ENCODE data around the gene SCYGR5. TPM values are rescaled to one million over a fixed set of nuclear protein-coding genes. Genes with fewer than 3 reads are reported as not detected.

SCYGR5 gene
- polyA plus RNA-seq, 1 donor from 2014 or later: not detected

- Histone ChIP-seq H3K27ac (ENCODE audit: low read length) (peak overlapping the region; percentile 96), H4K20me1 (ENCODE audit: insufficient read depth) (no peaks in the 10 kb centered on the region), H3K79me2 (replicated peaks; ENCODE audit: insufficient read depth, low read length) (no peaks in the 10 kb centered on the region), H3K9me2 (ENCODE audit: insufficient read depth, low read length) (no peaks in the 10 kb centered on the region), H3K27me3 (ENCODE audit: insufficient read depth, low read depth, low read length) (no peaks in the 10 kb centered on the region), H3K9ac (ENCODE audit: low read length) (peak overlapping the region; percentile 61), H3K36me3 (ENCODE audit: insufficient read depth, low read length) (no peaks in the 10 kb centered on the region), H2AFZ (ENCODE audit: low read depth, low read length) (no peak overlapping the region), H3K9me3 (ENCODE audit: low read length) (no peaks in the 10 kb centered on the region), H3F3A (ENCODE audit: insufficient read depth, low read length, poor library complexity, severe bottlenecking) (peaks cover 7% of the 10 kb centered on the region), H3K4me3 (ENCODE audit: low read length) (peak overlapping the region; percentile 21), H3K4me2 (ENCODE audit: low read length) (peak overlapping the region; percentile 48)
- TF ChIP-seq SMC3 (conservative IDR thresholded peaks at IDR 0.05; ENCODE audit: poor library complexity): no peak
- TF ChIP-seq EP300 (conservative IDR thresholded peaks at IDR 0.05; ENCODE audit: poor library complexity, severe bottlenecking): peak; percentile 53
- TF ChIP-seq POLR2AphosphoS5 (IDR thresholded peaks at IDR 0.05): peak; percentile 26
- no peak for TF ChIP-seq EZH2 (IDR thresholded peaks at IDR 0.05; ENCODE audit: borderline replicate concordance, insufficient read depth, low read length, poor library complexity, severe bottlenecking)
- TF ChIP-seq, protein P1, sequence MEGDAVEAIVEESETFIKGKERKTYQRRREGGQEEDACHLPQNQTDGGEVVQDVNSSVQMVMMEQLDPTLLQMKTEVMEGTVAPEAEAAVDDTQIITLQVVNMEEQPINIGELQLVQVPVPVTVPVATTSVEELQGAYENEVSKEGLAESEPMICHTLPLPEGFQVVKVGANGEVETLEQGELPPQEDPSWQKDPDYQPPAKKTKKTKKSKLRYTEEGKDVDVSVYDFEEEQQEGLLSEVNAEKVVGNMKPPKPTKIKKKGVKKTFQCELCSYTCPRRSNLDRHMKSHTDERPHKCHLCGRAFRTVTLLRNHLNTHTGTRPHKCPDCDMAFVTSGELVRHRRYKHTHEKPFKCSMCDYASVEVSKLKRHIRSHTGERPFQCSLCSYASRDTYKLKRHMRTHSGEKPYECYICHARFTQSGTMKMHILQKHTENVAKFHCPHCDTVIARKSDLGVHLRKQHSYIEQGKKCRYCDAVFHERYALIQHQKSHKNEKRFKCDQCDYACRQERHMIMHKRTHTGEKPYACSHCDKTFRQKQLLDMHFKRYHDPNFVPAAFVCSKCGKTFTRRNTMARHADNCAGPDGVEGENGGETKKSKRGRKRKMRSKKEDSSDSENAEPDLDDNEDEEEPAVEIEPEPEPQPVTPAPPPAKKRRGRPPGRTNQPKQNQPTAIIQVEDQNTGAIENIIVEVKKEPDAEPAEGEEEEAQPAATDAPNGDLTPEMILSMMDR (IDR thresholded peaks at IDR 0.05; ENCODE audit: poor library complexity, severe bottlenecking): no peak
- TF ChIP-seq TAF1 (IDR thresholded peaks at IDR 0.05; ENCODE audit: low read depth): no peak
- peak; percentile 77 for TF ChIP-seq REST (IDR thresholded peaks at IDR 0.05; ENCODE audit: borderline replicate concordance)
Measured at GRCh38 chr2:227625420-227625819, 41.2 kb upstream of the SCYGR5 start.

GRCh38 chr2:227626580-227627151 lies 39.9 kb upstream of the SCYGR5 start:
- no peak overlapping the region for H3K4me3 ChIP-seq (ENCODE audit: low read length)
- H3K9me3 ChIP-seq (ENCODE audit: low read length): no peaks in the 10 kb centered on the region
- H3K9me2 ChIP-seq (ENCODE audit: insufficient read depth, low read length): no peaks in the 10 kb centered on the region
- no peak overlapping the region for H3K4me2 ChIP-seq (ENCODE audit: low read length)
- no peaks in the 10 kb centered on the region for H3K79me2 ChIP-seq (replicated peaks; ENCODE audit: insufficient read depth, low read length)
- TF ChIP-seq EP300 (conservative IDR thresholded peaks at IDR 0.05; ENCODE audit: poor library complexity, severe bottlenecking) (no peak), EZH2 (IDR thresholded peaks at IDR 0.05; ENCODE audit: borderline replicate concordance, insufficient read depth, low read length, poor library complexity, severe bottlenecking) (no peak), SMC3 (conservative IDR thresholded peaks at IDR 0.05; ENCODE audit: poor library complexity) (no peak), POLR2AphosphoS5 (IDR thresholded peaks at IDR 0.05) (no peak), RAD21 (conservative IDR thresholded peaks at IDR 0.05) (no peak), REST (IDR thresholded peaks at IDR 0.05; ENCODE audit: borderline replicate concordance) (no peak), TAF1 (IDR thresholded peaks at IDR 0.05; ENCODE audit: low read depth) (no peak), MXI1 (conservative IDR thresholded peaks at IDR 0.05; ENCODE audit: poor library complexity, severe bottlenecking) (no peak)
- TF ChIP-seq, protein P1 (IDR thresholded peaks at IDR 0.05; ENCODE audit: poor library complexity, severe bottlenecking): no peak
- H3K27ac ChIP-seq (ENCODE audit: low read length): peak overlapping the region; percentile 96
- H3F3A ChIP-seq (ENCODE audit: insufficient read depth, low read length, poor library complexity, severe bottlenecking): peaks cover 7% of the 10 kb centered on the region
- peak overlapping the region; percentile 61 for H3K9ac ChIP-seq (ENCODE audit: low read length)
- H4K20me1 ChIP-seq (ENCODE audit: insufficient read depth): no peaks in the 10 kb centered on the region
- H3K36me3 ChIP-seq (ENCODE audit: insufficient read depth, low read length): no peaks in the 10 kb centered on the region
- H2AFZ ChIP-seq (ENCODE audit: low read depth, low read length): no peak overlapping the region
- H3K27me3 ChIP-seq (ENCODE audit: insufficient read depth, low read depth, low read length): no peaks in the 10 kb centered on the region

Measured in neural cell (in vitro differentiated cells).